ENCODE data around the gene ACTR1B. TPM values are rescaled to one million over a fixed set of nuclear protein-coding genes. Genes with fewer than 3 reads are reported as not detected.

Gene ACTR1B
- polyA plus RNA-seq, 3 donors, result 8.9 to 64.4 (median 9.9) TPM

DNA sequence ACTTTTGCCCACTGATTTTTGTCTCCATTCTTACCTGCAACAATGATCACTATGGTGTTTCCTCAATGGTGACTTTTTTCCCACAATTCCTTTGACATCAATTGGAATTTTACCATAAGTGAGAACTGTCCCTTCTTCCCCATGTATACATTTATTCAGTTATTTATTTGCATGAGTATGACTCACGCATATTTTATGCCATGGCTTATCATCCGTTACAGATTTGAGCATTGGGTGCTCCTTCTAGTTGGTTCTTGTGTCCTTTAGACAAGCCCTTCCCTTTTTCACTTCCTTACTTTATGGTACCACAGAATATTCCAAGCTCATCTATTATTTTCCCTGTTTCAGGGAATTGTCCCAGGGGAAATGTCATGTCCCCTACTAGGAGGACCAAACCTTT lies 10.4 kb downstream of the ACTR1B start:
- WGBS (ENCODE audit: insufficient coverage), result 40% methylated on average over 2 of the region's 2 CpGs
- peak in 1 of 3 donors; percentile 5 for DNase-seq
- no peaks in the 10 kb centered on the region for H3K4me1 ChIP-seq (ENCODE audit: control insufficient read depth in 1 of 2, insufficient read depth in 2 of 2, low read length in 2 of 2)
- no peak overlapping the region for H3K4me3 ChIP-seq (replicated peaks in 1 of 3; ENCODE audit: low read depth in 2 of 3, low read length in 3 of 3)
- H3K4me3 Mint-ChIP-seq, result no peak overlapping the region
- no peaks in the 10 kb centered on the region for H3K27me3 ChIP-seq (ENCODE audit: control insufficient read depth in 2 of 2, insufficient read depth in 2 of 2, low read length in 2 of 2)
- H3K36me3 ChIP-seq (replicated peaks in 1 of 2; ENCODE audit: control insufficient read depth in 1 of 2, insufficient read depth in 2 of 2, low read length in 2 of 2), result peaks cover 33 to 60% of the 10 kb centered on the region in 2 donors
- no peaks in the 10 kb centered on the region for H3K79me2 ChIP-seq (ENCODE audit: insufficient read depth, low read length)
- peaks cover 43 to 61% of the 10 kb centered on the region in 2 donors for H3K36me3 Mint-ChIP-seq
- peak overlapping the region in 4 of 7 donors; percentile 23 to 47 (median 36) for H3K27ac Mint-ChIP-seq
- H3K4me2 ChIP-seq (replicated peaks; ENCODE audit: extremely low read depth, low read length, poor library complexity, severe bottlenecking), result no peak overlapping the region
- H3K4me1 Mint-ChIP-seq, result peaks cover 5% of the 10 kb centered on the region
- intact Hi-C loops (cut with micrococcal nuclease), result no loop called here
- H2AFZ ChIP-seq (ENCODE audit: insufficient read depth, low read depth, low read length, poor library complexity, severe bottlenecking), result no peak overlapping the region
- H3K9me3 ChIP-seq (replicated peaks in 1 of 2; ENCODE audit: control insufficient read depth in 1 of 2, insufficient read depth in 1 of 2, low read length in 2 of 2), result no peaks in the 10 kb centered on the region
- TF ChIP-seq, protein P1, sequence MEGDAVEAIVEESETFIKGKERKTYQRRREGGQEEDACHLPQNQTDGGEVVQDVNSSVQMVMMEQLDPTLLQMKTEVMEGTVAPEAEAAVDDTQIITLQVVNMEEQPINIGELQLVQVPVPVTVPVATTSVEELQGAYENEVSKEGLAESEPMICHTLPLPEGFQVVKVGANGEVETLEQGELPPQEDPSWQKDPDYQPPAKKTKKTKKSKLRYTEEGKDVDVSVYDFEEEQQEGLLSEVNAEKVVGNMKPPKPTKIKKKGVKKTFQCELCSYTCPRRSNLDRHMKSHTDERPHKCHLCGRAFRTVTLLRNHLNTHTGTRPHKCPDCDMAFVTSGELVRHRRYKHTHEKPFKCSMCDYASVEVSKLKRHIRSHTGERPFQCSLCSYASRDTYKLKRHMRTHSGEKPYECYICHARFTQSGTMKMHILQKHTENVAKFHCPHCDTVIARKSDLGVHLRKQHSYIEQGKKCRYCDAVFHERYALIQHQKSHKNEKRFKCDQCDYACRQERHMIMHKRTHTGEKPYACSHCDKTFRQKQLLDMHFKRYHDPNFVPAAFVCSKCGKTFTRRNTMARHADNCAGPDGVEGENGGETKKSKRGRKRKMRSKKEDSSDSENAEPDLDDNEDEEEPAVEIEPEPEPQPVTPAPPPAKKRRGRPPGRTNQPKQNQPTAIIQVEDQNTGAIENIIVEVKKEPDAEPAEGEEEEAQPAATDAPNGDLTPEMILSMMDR (IDR thresholded peaks at IDR 0.05), result no peak
- H3K27ac ChIP-seq (ENCODE audit: low read depth in 1 of 2, low read length in 2 of 2), result no peak overlapping the region
- H4K20me1 ChIP-seq (ENCODE audit: insufficient read depth, low read length), result no peaks in the 10 kb centered on the region
- H3K9ac ChIP-seq (ENCODE audit: insufficient read depth, low read length, poor library complexity, severe bottlenecking), result no peak overlapping the region
- H3K9me3 Mint-ChIP-seq, result peaks cover 0 to 4% (median 2%) of the 10 kb centered on the region in 7 donors
- H3K27me3 Mint-ChIP-seq (ENCODE audit: low read depth in 3 of 3), result no peaks in the 10 kb centered on the region

- Mint-ChIP-seq H3K27me3 (ENCODE audit: low read depth in 3 of 3) (no peaks in the 10 kb centered on the region), H3K27ac (peak overlapping the region in 1 of 7 donors; percentile 31)
- H3K9me3 ChIP-seq (replicated peaks in 1 of 2; ENCODE audit: control insufficient read depth in 1 of 2, insufficient read depth in 1 of 2, low read length in 2 of 2), result no peaks in the 10 kb centered on the region
These were observed 12.7 kb downstream of the ACTR1B start for GRCh38 chr2:97651114-97651513.

More at GRCh38 chr2:97651114-97651513, 12.7 kb downstream of the ACTR1B start:
- Histone ChIP-seq H3K27me3 (ENCODE audit: control insufficient read depth in 2 of 2, insufficient read depth in 2 of 2, low read length in 2 of 2) (no peaks in the 10 kb centered on the region), H3K36me3 (replicated peaks in 1 of 2; ENCODE audit: control insufficient read depth in 1 of 2, insufficient read depth in 2 of 2, low read length in 2 of 2) (peaks cover 23 to 51% of the 10 kb centered on the region in 2 donors), H3K27ac (ENCODE audit: low read depth in 1 of 2, low read length in 2 of 2) (no peak overlapping the region), H3K9ac (ENCODE audit: insufficient read depth, low read length, poor library complexity, severe bottlenecking) (no peak overlapping the region), H3K4me3 (replicated peaks in 1 of 3; ENCODE audit: low read depth in 2 of 3, low read length in 3 of 3) (no peak overlapping the region), H3K4me1 (ENCODE audit: control insufficient read depth in 1 of 2, insufficient read depth in 2 of 2, low read length in 2 of 2) (peaks cover 8 to 12% of the 10 kb centered on the region in 2 donors), H3K4me2 (replicated peaks; ENCODE audit: extremely low read depth, low read length, poor library complexity, severe bottlenecking) (no peak overlapping the region), H2AFZ (ENCODE audit: insufficient read depth, low read depth, low read length, poor library complexity, severe bottlenecking) (no peak overlapping the region), H3K79me2 (ENCODE audit: insufficient read depth, low read length) (peaks cover 17% of the 10 kb centered on the region), H4K20me1 (ENCODE audit: insufficient read depth, low read length) (no peaks in the 10 kb centered on the region)
- TF ChIP-seq, protein P1 (IDR thresholded peaks at IDR 0.05), result no peak
- Mint-ChIP-seq H3K4me3 (no peak overlapping the region), H3K9me3 (peaks cover 0 to 4% (median 2%) of the 10 kb centered on the region in 7 donors), H3K4me1 (peaks cover 16% of the 10 kb centered on the region), H3K36me3 (peaks cover 40 to 55% of the 10 kb centered on the region in 2 donors)
- WGBS (ENCODE audit: insufficient coverage), result 96% methylated on average over 3 of the region's 4 CpGs
- intact Hi-C loops (cut with micrococcal nuclease), result no loop called here
- no peak for DNase-seq
